HepG2 (cell line): ENCODE measurements around the gene BRMS1. TPM values are rescaled to one million over a fixed set of nuclear protein-coding genes. Genes with fewer than 3 reads are reported as not detected.

Experiments
- CENPT ChIP-seq: sonication (generic); formaldehyde crosslinking; IDR thresholded peaks from 2 replicates; pipeline ENCODE4 v1.8.0; 2022; ENCODE audit warnings: low read depth, mild to moderate bottlenecking, moderate library complexity, missing genetic modification reagents
- GLI4 ChIP-seq: sonication (generic); formaldehyde crosslinking; IDR thresholded peaks from 2 replicates; pipeline ENCODE4 v1.5.1; 2020; ENCODE audit warnings: missing genetic modification reagents, mild to moderate bottlenecking, moderate library complexity, borderline replicate concordance
- HOXA9 ChIP-seq: sonication (generic); formaldehyde crosslinking; IDR thresholded peaks from 2 replicates; pipeline ENCODE4 v1.8.1; 2022; ENCODE audit warnings: missing genetic modification reagents, mild to moderate bottlenecking, moderate library complexity, borderline replicate concordance
- RBM22 ChIP-seq: fragments of 200-400 bp; formaldehyde crosslinking; optimal IDR thresholded peaks from 2 replicates; pipeline ENCODE3; 2017; ENCODE audit warnings: mild to moderate bottlenecking, low read length, moderate library complexity
- RFXANK ChIP-seq: IDR thresholded peaks from 2 replicates; pipeline ENCODE4 v1.6.1; 2016
- SIN3A ChIP-seq: IDR thresholded peaks from 2 replicates; pipeline ENCODE4 v1.6.1; 2011; ENCODE audit warnings: low read depth, mild to moderate bottlenecking, control low read depth, low read length, borderline replicate concordance
- ZNF121 ChIP-seq: sonication (generic); formaldehyde crosslinking; IDR thresholded peaks from 2 replicates; pipeline ENCODE4 v1.5.0; 2020; ENCODE audit warnings: mild to moderate bottlenecking, missing genetic modification reagents
- polyA plus RNA-seq, 8 experiments: library from polyadenylated mRNA; depleted of rRNA in 3 of 8; stranded (reverse) in 7 of 8; unstranded in 1 of 8; fragments of >200 nt; fragmentation: Illumina TruSeq in 4 of 8; extraction: Trizol in 4 of 8; gene quantifications; 2 replicates each; pipeline versions ENCODE4 v1.2.1 to v1.2.3, GENCODE V29; 2011 to 2016; ENCODE audit warnings: low read depth in 4 of 8, missing spikeins in 1 of 8, mixed read lengths in 1 of 8; ENCODE audit not compliant: insufficient read depth in 1 of 8
- total RNA-seq, 5 experiments: library from RNA; depleted of rRNA; stranded (reverse); fragments of >200 nt; fragmentation: Illumina TruSeq; extraction: Trizol; gene quantifications; 2 replicates each; pipeline ENCODE4 v1.2.3, GENCODE V29; 2016; ENCODE audit warnings: low read depth in 1 of 5
- TF ChIP-seq, protein P1 (sequence below): IDR thresholded peaks from 2 replicates; pipeline ENCODE4 v1.6.1; 2016; ENCODE audit warnings: low read depth, missing genetic modification reagents, missing compliant biosample characterization
- TF ChIP-seq, protein P2 (sequence below), 2 experiments: fragments of 450-650 bp in 1 of 2; sonication (generic) in 1 of 2; formaldehyde crosslinking in 1 of 2; IDR thresholded peaks; 2 replicates each; pipeline versions ENCODE4 v1.6.1 to v1.8.0; 2016 to 2022; ENCODE audit warnings: antibody characterized with exemption in 1 of 2, mild to moderate bottlenecking in 1 of 2, missing genetic modification reagents in 1 of 2
- TF ChIP-seq, protein P3 (sequence below): sonication (generic); formaldehyde crosslinking; IDR thresholded peaks from 2 replicates; pipeline ENCODE4 v1.4.0; 2020; ENCODE audit warnings: missing genetic modification reagents, mild to moderate bottlenecking, borderline replicate concordance

Gene BRMS1
- total and polyA plus RNA-seq, 2 of the 13 experiments (the other 11 are each of a cell fraction or from before 2014, with no cell fraction given) = 15.8 to 55.7 TPM

DNA sequence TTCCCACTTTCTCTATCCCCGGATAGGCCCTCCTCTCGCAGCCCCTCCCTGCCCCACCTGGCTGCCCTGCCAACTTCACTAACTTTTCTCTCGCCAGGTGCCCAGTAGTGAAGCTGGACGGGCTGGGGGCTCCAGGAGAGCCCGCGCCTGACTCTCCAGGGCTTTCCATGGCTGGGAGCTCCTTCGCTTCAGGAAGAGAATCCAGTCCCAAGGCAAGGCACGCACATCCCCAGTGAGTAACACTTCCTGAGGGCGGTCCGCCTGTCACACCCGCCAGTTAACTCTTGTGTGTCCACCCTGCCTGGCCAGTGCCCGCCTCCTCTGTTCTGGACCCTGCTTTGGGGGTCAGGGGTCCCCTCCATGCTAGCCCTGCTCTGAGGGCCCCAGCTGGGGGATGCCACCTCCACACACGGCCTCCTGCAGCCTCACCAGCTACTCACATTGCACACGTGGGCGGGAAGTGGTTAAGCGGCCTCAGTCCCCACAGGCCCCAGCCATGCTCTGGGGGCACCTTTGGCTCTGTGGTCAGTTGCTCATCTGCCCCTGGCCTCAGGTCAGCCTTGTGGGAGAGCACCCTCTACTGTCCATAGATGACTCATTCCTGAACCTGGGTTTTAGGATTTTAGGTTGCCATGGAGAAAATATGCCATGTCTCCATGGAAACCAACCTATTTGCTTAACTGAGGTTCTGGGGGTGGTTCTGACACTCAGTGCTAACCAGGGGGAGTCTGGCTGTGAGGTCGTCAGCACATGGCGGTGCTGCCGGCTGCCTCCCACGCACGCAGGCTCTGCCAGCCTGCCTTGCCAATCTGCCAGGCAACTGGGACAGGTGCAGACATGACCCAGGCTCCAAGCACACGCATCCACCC is 8.4 kb downstream of the BRMS1 start, which contains the start of gene RIN1 (continued):
- TF ChIP-seq, protein P1, sequence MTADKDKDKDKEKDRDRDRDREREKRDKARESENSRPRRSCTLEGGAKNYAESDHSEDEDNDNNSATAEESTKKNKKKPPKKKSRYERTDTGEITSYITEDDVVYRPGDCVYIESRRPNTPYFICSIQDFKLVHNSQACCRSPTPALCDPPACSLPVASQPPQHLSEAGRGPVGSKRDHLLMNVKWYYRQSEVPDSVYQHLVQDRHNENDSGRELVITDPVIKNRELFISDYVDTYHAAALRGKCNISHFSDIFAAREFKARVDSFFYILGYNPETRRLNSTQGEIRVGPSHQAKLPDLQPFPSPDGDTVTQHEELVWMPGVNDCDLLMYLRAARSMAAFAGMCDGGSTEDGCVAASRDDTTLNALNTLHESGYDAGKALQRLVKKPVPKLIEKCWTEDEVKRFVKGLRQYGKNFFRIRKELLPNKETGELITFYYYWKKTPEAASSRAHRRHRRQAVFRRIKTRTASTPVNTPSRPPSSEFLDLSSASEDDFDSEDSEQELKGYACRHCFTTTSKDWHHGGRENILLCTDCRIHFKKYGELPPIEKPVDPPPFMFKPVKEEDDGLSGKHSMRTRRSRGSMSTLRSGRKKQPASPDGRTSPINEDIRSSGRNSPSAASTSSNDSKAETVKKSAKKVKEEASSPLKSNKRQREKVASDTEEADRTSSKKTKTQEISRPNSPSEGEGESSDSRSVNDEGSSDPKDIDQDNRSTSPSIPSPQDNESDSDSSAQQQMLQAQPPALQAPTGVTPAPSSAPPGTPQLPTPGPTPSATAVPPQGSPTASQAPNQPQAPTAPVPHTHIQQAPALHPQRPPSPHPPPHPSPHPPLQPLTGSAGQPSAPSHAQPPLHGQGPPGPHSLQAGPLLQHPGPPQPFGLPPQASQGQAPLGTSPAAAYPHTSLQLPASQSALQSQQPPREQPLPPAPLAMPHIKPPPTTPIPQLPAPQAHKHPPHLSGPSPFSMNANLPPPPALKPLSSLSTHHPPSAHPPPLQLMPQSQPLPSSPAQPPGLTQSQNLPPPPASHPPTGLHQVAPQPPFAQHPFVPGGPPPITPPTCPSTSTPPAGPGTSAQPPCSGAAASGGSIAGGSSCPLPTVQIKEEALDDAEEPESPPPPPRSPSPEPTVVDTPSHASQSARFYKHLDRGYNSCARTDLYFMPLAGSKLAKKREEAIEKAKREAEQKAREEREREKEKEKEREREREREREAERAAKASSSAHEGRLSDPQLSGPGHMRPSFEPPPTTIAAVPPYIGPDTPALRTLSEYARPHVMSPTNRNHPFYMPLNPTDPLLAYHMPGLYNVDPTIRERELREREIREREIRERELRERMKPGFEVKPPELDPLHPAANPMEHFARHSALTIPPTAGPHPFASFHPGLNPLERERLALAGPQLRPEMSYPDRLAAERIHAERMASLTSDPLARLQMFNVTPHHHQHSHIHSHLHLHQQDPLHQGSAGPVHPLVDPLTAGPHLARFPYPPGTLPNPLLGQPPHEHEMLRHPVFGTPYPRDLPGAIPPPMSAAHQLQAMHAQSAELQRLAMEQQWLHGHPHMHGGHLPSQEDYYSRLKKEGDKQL (CRISPR knock-in tag) = no peak
- TF ChIP-seq, protein P2, sequence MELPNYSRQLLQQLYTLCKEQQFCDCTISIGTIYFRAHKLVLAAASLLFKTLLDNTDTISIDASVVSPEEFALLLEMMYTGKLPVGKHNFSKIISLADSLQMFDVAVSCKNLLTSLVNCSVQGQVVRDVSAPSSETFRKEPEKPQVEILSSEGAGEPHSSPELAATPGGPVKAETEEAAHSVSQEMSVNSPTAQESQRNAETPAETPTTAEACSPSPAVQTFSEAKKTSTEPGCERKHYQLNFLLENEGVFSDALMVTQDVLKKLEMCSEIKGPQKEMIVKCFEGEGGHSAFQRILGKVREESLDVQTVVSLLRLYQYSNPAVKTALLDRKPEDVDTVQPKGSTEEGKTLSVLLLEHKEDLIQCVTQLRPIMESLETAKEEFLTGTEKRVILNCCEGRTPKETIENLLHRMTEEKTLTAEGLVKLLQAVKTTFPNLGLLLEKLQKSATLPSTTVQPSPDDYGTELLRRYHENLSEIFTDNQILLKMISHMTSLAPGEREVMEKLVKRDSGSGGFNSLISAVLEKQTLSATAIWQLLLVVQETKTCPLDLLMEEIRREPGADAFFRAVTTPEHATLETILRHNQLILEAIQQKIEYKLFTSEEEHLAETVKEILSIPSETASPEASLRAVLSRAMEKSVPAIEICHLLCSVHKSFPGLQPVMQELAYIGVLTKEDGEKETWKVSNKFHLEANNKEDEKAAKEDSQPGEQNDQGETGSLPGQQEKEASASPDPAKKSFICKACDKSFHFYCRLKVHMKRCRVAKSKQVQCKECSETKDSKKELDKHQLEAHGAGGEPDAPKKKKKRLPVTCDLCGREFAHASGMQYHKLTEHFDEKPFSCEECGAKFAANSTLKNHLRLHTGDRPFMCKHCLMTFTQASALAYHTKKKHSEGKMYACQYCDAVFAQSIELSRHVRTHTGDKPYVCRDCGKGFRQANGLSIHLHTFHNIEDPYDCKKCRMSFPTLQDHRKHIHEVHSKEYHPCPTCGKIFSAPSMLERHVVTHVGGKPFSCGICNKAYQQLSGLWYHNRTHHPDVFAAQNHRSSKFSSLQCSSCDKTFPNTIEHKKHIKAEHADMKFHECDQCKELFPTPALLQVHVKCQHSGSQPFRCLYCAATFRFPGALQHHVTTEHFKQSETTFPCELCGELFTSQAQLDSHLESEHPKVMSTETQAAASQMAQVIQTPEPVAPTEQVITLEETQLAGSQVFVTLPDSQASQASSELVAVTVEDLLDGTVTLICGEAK (IDR thresholded peaks at IDR 0.05) = no peak
- TF ChIP-seq, protein P2 (CRISPR knock-in tag; IDR thresholded peaks at IDR 0.05) = peak; percentile 72
- TF ChIP-seq CENPT (CRISPR knock-in tag) (no peak), SIN3A (peak; percentile 75), RBM22 (peak; percentile 40), GLI4 (CRISPR knock-in tag) (no peak), HOXA9 (CRISPR knock-in tag) (no peak), ZNF121 (CRISPR knock-in tag) (no peak), RFXANK (CRISPR knock-in tag) (no peak)
- TF ChIP-seq, protein P3, sequence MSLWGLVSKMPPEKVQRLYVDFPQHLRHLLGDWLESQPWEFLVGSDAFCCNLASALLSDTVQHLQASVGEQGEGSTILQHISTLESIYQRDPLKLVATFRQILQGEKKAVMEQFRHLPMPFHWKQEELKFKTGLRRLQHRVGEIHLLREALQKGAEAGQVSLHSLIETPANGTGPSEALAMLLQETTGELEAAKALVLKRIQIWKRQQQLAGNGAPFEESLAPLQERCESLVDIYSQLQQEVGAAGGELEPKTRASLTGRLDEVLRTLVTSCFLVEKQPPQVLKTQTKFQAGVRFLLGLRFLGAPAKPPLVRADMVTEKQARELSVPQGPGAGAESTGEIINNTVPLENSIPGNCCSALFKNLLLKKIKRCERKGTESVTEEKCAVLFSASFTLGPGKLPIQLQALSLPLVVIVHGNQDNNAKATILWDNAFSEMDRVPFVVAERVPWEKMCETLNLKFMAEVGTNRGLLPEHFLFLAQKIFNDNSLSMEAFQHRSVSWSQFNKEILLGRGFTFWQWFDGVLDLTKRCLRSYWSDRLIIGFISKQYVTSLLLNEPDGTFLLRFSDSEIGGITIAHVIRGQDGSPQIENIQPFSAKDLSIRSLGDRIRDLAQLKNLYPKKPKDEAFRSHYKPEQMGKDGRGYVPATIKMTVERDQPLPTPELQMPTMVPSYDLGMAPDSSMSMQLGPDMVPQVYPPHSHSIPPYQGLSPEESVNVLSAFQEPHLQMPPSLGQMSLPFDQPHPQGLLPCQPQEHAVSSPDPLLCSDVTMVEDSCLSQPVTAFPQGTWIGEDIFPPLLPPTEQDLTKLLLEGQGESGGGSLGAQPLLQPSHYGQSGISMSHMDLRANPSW (CRISPR knock-in tag) = no peak
